ENCODE measurements around the gene CTSH.
"Not testable (repeated sequence)": the region's sequence is repeated elsewhere in the genome, so short reads cannot be mapped to it uniquely, and the experiment has no call there.

Gene CTSH

GRCh38 chr15:78880813-78881212, 64.0 kb downstream of the CTSH start:
- Histone ChIP-seq H3K4me1 (ENCODE audit: control extremely low read depth in 1 of 4, control insufficient read depth in 4 of 4, insufficient read depth in 4 of 4, low read length in 3 of 4) (peaks cover 10 to 25% (median 17%) of the 10 kb centered on the region in 4 experiments), H3K27ac (ENCODE audit: insufficient read depth in 1 of 2, low read depth in 1 of 2, low read length in 2 of 2, poor library complexity in 1 of 2, severe bottlenecking in 2 of 2) (no peak overlapping the region), H3K4me3 (ENCODE audit: control insufficient read depth in 1 of 7, extremely low read depth in 1 of 7, insufficient read depth in 4 of 7, low read depth in 2 of 7, low read length in 6 of 7) (no peak overlapping the region), H3K9me3 (ENCODE audit: control extremely low read depth in 1 of 5, control insufficient read depth in 4 of 5, insufficient read depth in 2 of 5, low read depth in 1 of 5, low read length in 4 of 5) (no peaks in the 10 kb centered on the region), H3K36me3 (ENCODE audit: control insufficient read depth in 4 of 4, insufficient read depth in 4 of 4, low read length in 3 of 4) (peaks cover 12 to 42% (median 26%) of the 10 kb centered on the region in 4 experiments), H3K27me3 (replicated peaks in 2 of 5; ENCODE audit: control insufficient read depth in 4 of 5, insufficient read depth in 5 of 5, low read length in 4 of 5) (no peaks in the 10 kb centered on the region)
- WGBS (ENCODE audit: insufficient coverage): no CpG with 5 or more reads among the region's 1 CpG
- CTCF ChIA-PET: interaction anchor here (1.2 to 3.1 kb wide), 2 partner anchors 11 to 15 kb away, joined by 5 to 19 read pairs; no protein-coding TSS in a partner anchor
- POLR2A ChIA-PET: no interaction called here
- DNase-seq: no peak

DNA sequence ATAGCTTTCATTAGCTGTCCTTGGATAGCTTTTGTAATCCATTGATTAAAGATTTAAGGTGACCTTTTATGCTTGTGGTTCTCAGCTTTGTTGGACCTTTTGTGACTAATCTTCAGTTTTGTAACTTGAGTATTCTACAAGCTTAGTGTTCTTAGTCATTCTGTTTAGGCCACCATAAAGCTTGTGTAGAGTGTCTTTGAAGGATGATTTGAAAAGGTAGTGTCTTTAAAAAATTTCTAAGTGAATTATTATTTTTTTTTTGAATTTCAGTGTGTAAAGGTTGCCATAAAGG, 64.7 kb downstream of the CTSH start:
- H3K36me3 ChIP-seq (ENCODE audit: control insufficient read depth in 4 of 4, insufficient read depth in 4 of 4, low read length in 3 of 4): peaks cover 11 to 41% (median 23%) of the 10 kb centered on the region in 4 experiments
- no peak overlapping the region for H3K27ac ChIP-seq (ENCODE audit: insufficient read depth in 1 of 2, low read depth in 1 of 2, low read length in 2 of 2, poor library complexity in 1 of 2, severe bottlenecking in 2 of 2)
- H3K4me1 ChIP-seq (ENCODE audit: control extremely low read depth in 1 of 4, control insufficient read depth in 4 of 4, insufficient read depth in 4 of 4, low read length in 3 of 4): peaks cover 11 to 31% (median 21%) of the 10 kb centered on the region in 4 experiments
- DNase-seq: no peak
- CTCF ChIA-PET: interaction anchor here (0.8 to 3.1 kb wide), 4 partner anchors 12 to 26 kb away, joined by 3 to 19 read pairs (median 4); no protein-coding TSS in a partner anchor
- no peaks in the 10 kb centered on the region for H3K27me3 ChIP-seq (replicated peaks in 2 of 5; ENCODE audit: control insufficient read depth in 4 of 5, insufficient read depth in 5 of 5, low read length in 4 of 5)
- no peaks in the 10 kb centered on the region for H3K9me3 ChIP-seq (ENCODE audit: control extremely low read depth in 1 of 5, control insufficient read depth in 4 of 5, insufficient read depth in 2 of 5, low read depth in 1 of 5, low read length in 4 of 5)
- POLR2A ChIA-PET: interaction anchor here (0.6 to 0.7 kb wide), 2 partner anchors 14 to 24 kb away, joined by 3 read pairs; no protein-coding TSS in a partner anchor
- no peak overlapping the region for H3K4me3 ChIP-seq (ENCODE audit: control insufficient read depth in 1 of 7, extremely low read depth in 1 of 7, insufficient read depth in 4 of 7, low read depth in 2 of 7, low read length in 6 of 7)

- Histone ChIP-seq H3K36me3 (ENCODE audit: control insufficient read depth in 4 of 4, insufficient read depth in 4 of 4, low read length in 3 of 4) (peaks cover 11 to 35% (median 21%) of the 10 kb centered on the region in 4 experiments), H3K4me1 (ENCODE audit: control extremely low read depth in 1 of 4, control insufficient read depth in 4 of 4, insufficient read depth in 4 of 4, low read length in 3 of 4) (peaks cover 14 to 36% (median 24%) of the 10 kb centered on the region in 4 experiments), H3K27me3 (replicated peaks in 2 of 5; ENCODE audit: control insufficient read depth in 4 of 5, insufficient read depth in 5 of 5, low read length in 4 of 5) (no peaks in the 10 kb centered on the region), H3K9me3 (ENCODE audit: control extremely low read depth in 1 of 5, control insufficient read depth in 4 of 5, insufficient read depth in 2 of 5, low read depth in 1 of 5, low read length in 4 of 5) (no peaks in the 10 kb centered on the region), H3K27ac (ENCODE audit: insufficient read depth in 1 of 2, low read depth in 1 of 2, low read length in 2 of 2, poor library complexity in 1 of 2, severe bottlenecking in 2 of 2) (no peak overlapping the region), H3K4me3 (ENCODE audit: control insufficient read depth in 1 of 7, extremely low read depth in 1 of 7, insufficient read depth in 4 of 7, low read depth in 2 of 7, low read length in 6 of 7) (no peak overlapping the region)
- 40% methylated on average over 1 of the region's 6 CpGs for WGBS (ENCODE audit: insufficient coverage)
- ChIA-PET CTCF (interaction anchor here (0.8 to 3.1 kb wide), 4 partner anchors 12 to 26 kb away, joined by 3 to 19 read pairs (median 4); no protein-coding TSS in a partner anchor), POLR2A (interaction anchor here (0.6 to 1.1 kb wide), 3 partner anchors 13 to 24 kb away, joined by 3 read pairs; no protein-coding TSS in a partner anchor)
- no peak for DNase-seq
Measured at GRCh38 chr15:78879517-78880241, 65.2 kb downstream of the CTSH start.

GRCh38 chr15:78878356-78878755, 66.5 kb downstream of the CTSH start:
- Histone ChIP-seq H3K27me3 (replicated peaks in 2 of 5; ENCODE audit: control insufficient read depth in 4 of 5, insufficient read depth in 5 of 5, low read length in 4 of 5) (no peaks in the 10 kb centered on the region), H3K9me3 (ENCODE audit: control extremely low read depth in 1 of 5, control insufficient read depth in 4 of 5, insufficient read depth in 2 of 5, low read depth in 1 of 5, low read length in 4 of 5) (no peaks in the 10 kb centered on the region), H3K4me3 (ENCODE audit: control insufficient read depth in 1 of 7, extremely low read depth in 1 of 7, insufficient read depth in 4 of 7, low read depth in 2 of 7, low read length in 6 of 7) (peak overlapping the region in 2 of 7 experiments; percentile 23 to 28), H3K27ac (ENCODE audit: insufficient read depth in 1 of 2, low read depth in 1 of 2, low read length in 2 of 2, poor library complexity in 1 of 2, severe bottlenecking in 2 of 2) (peak overlapping the region in 1 of 2 experiments; percentile 47), H3K36me3 (ENCODE audit: control insufficient read depth in 4 of 4, insufficient read depth in 4 of 4, low read length in 3 of 4) (peaks cover 7 to 29% (median 16%) of the 10 kb centered on the region in 4 experiments), H3K4me1 (ENCODE audit: control extremely low read depth in 1 of 4, control insufficient read depth in 4 of 4, insufficient read depth in 4 of 4, low read length in 3 of 4) (peaks cover 14 to 38% (median 27%) of the 10 kb centered on the region in 4 experiments)
- WGBS (ENCODE audit: insufficient coverage): no CpG with 5 or more reads among the region's 1 CpG
- DNase-seq: peak in 2 of 3 donors; percentile 31 to 33
- POLR2A ChIA-PET: interaction anchor here (0.7 kb wide), 1 partner anchor 147 kb away, joined by 3 read pairs; no protein-coding TSS in a partner anchor
- CTCF ChIA-PET: interaction anchor here (3.1 kb wide), 1 partner anchor 14 kb away, joined by 19 read pairs; no protein-coding TSS in a partner anchor

DNA sequence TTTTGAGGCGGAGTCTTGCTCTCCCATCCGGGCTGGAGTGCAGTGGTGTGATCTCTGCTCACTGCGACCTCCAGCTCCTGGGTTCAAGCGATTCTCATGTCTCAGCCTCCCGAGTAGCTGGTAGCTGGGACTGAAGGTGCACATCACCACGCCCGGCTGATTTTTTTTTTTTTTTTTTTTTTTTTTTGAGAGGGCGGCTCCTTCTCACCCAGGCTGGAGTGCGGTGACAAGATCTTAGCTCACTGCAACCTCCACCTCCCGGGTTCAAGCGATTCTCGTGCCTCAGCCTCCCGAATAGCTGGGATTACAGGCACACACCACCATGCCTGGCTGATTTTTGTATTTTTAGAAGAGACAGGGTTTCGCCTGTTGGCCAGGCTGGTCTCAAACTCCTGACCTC, 67.9 kb downstream of the CTSH start:
- H3K9me3 ChIP-seq (ENCODE audit: control extremely low read depth in 1 of 5, control insufficient read depth in 4 of 5, insufficient read depth in 2 of 5, low read depth in 1 of 5, low read length in 4 of 5); DNase-seq; H3K27ac ChIP-seq (ENCODE audit: insufficient read depth in 1 of 2, low read depth in 1 of 2, low read length in 2 of 2, poor library complexity in 1 of 2, severe bottlenecking in 2 of 2); CTCF ChIA-PET; H3K27me3 ChIP-seq (replicated peaks in 2 of 5; ENCODE audit: control insufficient read depth in 4 of 5, insufficient read depth in 5 of 5, low read length in 4 of 5); H3K4me3 ChIP-seq (ENCODE audit: control insufficient read depth in 1 of 7, extremely low read depth in 1 of 7, insufficient read depth in 4 of 7, low read depth in 2 of 7, low read length in 6 of 7); POLR2A ChIA-PET: not testable (repeated sequence)
- Histone ChIP-seq H3K36me3 (ENCODE audit: control insufficient read depth in 4 of 4, insufficient read depth in 4 of 4, low read length in 3 of 4) (peaks cover 4 to 23% (median 7%) of the 10 kb centered on the region in 4 experiments), H3K4me1 (ENCODE audit: control extremely low read depth in 1 of 4, control insufficient read depth in 4 of 4, insufficient read depth in 4 of 4, low read length in 3 of 4) (peaks cover 15 to 43% (median 29%) of the 10 kb centered on the region in 4 experiments)
- 98% methylated on average over 9 of the region's 14 CpGs for WGBS (ENCODE audit: insufficient coverage)

DNA sequence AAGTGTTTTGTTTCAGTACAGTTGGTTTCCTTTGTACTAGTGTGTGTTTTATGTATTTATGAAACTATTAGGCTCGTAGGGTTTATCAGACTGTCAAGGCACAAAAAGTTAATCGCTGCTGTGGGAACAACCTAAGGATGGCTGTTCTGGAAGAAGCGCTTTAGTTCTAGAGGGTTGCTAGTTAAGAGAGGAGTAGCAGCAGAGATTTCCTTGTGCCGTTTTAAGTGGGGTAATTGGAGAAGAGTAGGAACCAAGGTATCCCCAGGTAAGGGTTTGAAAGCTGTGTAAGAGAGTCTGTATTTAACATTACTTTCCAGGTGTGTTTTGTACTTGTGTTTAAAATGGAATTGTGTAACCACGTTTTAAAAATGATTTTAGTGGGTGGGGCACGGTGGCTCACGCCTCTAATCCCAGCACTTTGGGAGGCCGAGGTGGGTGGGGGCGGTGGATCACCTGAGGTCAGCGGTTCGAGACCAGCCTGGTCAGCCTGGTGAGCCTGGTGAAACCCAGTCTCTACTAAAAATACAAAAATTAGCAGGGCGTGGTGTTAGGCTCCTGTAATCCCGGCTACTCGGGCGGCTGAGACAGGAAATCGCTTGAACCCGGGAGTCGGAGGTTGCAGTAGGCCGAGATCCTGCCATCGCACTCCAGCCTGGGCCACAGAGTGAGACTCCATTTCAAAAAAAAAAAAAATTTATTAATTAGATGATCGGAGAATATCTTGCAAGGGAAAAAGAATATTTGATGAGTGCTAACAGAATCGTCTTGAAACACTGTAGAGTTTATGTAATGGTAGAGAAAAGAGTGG, 69.5 kb downstream of the CTSH start:
- H3K27ac ChIP-seq (ENCODE audit: insufficient read depth in 1 of 2, low read depth in 1 of 2, low read length in 2 of 2, poor library complexity in 1 of 2, severe bottlenecking in 2 of 2): peak overlapping the region in 1 of 2 experiments; percentile 100
- no peaks in the 10 kb centered on the region for H3K9me3 ChIP-seq (ENCODE audit: control extremely low read depth in 1 of 5, control insufficient read depth in 4 of 5, insufficient read depth in 2 of 5, low read depth in 1 of 5, low read length in 4 of 5)
- H3K4me1 ChIP-seq (ENCODE audit: control extremely low read depth in 1 of 4, control insufficient read depth in 4 of 4, insufficient read depth in 4 of 4, low read length in 3 of 4): peaks cover 16 to 46% (median 30%) of the 10 kb centered on the region in 4 experiments
- no peak for DNase-seq
- H3K4me3 ChIP-seq (ENCODE audit: control insufficient read depth in 1 of 7, extremely low read depth in 1 of 7, insufficient read depth in 4 of 7, low read depth in 2 of 7, low read length in 6 of 7): peak overlapping the region in 6 of 7 experiments; percentile 87 to 100 (median 99)
- H3K36me3 ChIP-seq (ENCODE audit: control insufficient read depth in 4 of 4, insufficient read depth in 4 of 4, low read length in 3 of 4): peaks cover 0 to 10% (median 2%) of the 10 kb centered on the region in 4 experiments
- whole genome bisulfite sequencing (ENCODE audit: insufficient coverage): 84% methylated on average over 10 of the region's 22 CpGs
- H3K27me3 ChIP-seq (replicated peaks in 2 of 5; ENCODE audit: control insufficient read depth in 4 of 5, insufficient read depth in 5 of 5, low read length in 4 of 5): no peaks in the 10 kb centered on the region
- ChIA-PET POLR2A (no interaction called here), CTCF (interaction anchor here (1.2 kb wide), 1 partner anchor 18 kb away, joined by 3 read pairs; no protein-coding TSS in a partner anchor)
